ENCODE results near the gene SMTNL1.

The SMTNL1 gene

GRCh38 chr11:57544566-57544965, 7.2 kb downstream of the SMTNL1 start:
- DNase-seq (ENCODE audit: low read depth) = no peak

GRCh38 chr11:57545883-57546282, 8.5 kb downstream of the SMTNL1 start:
- no peak for DNase-seq (ENCODE audit: low read depth)

GRCh38 chr11:57546451-57546850, 9.1 kb downstream of the SMTNL1 start:
- no peak for DNase-seq (ENCODE audit: low read depth)

GRCh38 chr11:57546869-57547475, 9.6 kb downstream of the SMTNL1 start:
- DNase-seq (ENCODE audit: low read depth) = no peak

- DNase-seq (ENCODE audit: low read depth) = no peak
These were observed 10.5 kb downstream of the SMTNL1 start for GRCh38 chr11:57547854-57548377.

- DNase-seq (ENCODE audit: low read depth) = no peak
These were observed 12.6 kb downstream of the SMTNL1 start for GRCh38 chr11:57549983-57550382.

GRCh38 chr11:57551941-57552340, 14.5 kb downstream of the SMTNL1 start:
- no peak for DNase-seq (ENCODE audit: low read depth)

GRCh38 chr11:57552479-57552878, 15.1 kb downstream of the SMTNL1 start:
- DNase-seq (ENCODE audit: low read depth) = no peak

- no peak for DNase-seq (ENCODE audit: low read depth)
These were observed 18.0 kb downstream of the SMTNL1 start for GRCh38 chr11:57555393-57555792.

- DNase-seq (ENCODE audit: low read depth) = no peak
These were observed 18.6 kb downstream of the SMTNL1 start for GRCh38 chr11:57556041-57556440.

- no peak for DNase-seq (ENCODE audit: low read depth)
These were observed 22.8 kb downstream of the SMTNL1 start for GRCh38 chr11:57560146-57560545.

- DNase-seq (ENCODE audit: low read depth) = no peak
These were observed 25.2 kb downstream of the SMTNL1 start for GRCh38 chr11:57562596-57562995.

- DNase-seq (ENCODE audit: low read depth) = no peak
These were observed 28.9 kb downstream of the SMTNL1 start for GRCh38 chr11:57566005-57566904.

- no peak for DNase-seq (ENCODE audit: low read depth)
These were observed 29.6 kb downstream of the SMTNL1 start for GRCh38 chr11:57566905-57567514.

- peak; percentile 46 for DNase-seq (ENCODE audit: low read depth)
These were observed 30.3 kb downstream of the SMTNL1 start, which contains the start of gene UBE2L6 for GRCh38 chr11:57567515-57568329. TSS of gene UBE2L6 (minus strand) at chr11:57567672. CDS start at chr11:57567611, 61 bp downstream.

- DNase-seq (ENCODE audit: low read depth) = peak; percentile 88
These were observed 31.0 kb downstream of the SMTNL1 start for GRCh38 chr11:57568330-57568766.

GRCh38 chr11:57571606-57572005, 34.2 kb downstream of the SMTNL1 start:
- DNase-seq (ENCODE audit: low read depth) = no peak

GRCh38 chr11:57574061-57574460, 36.7 kb downstream of the SMTNL1 start:
- no peak for DNase-seq (ENCODE audit: low read depth)

GRCh38 chr11:57584341-57584740, 46.9 kb downstream of the SMTNL1 start:
- DNase-seq (ENCODE audit: low read depth) = no peak

GRCh38 chr11:57585301-57585700, 47.9 kb downstream of the SMTNL1 start:
- no peak for DNase-seq (ENCODE audit: low read depth)

- DNase-seq (ENCODE audit: low read depth) = no peak
These were observed 49.4 kb downstream of the SMTNL1 start for GRCh38 chr11:57586711-57587245.
